GM12874 (cell line): ENCODE data around the gene CHMP6.

Experiments used
- TF ChIP-seq, protein P1 (sequence below): IDR thresholded peaks from 2 replicates; pipeline ENCODE4 v1.5.1; 2011; ENCODE audit warnings: low read depth, mild to moderate bottlenecking, control low read depth, low read length, moderate library complexity; ENCODE audit not compliant: insufficient read depth

CHMP6 gene

GRCh38 chr17:81035521-81036196 lies 44.0 kb downstream of the CHMP6 start:
- TF ChIP-seq, protein P1, sequence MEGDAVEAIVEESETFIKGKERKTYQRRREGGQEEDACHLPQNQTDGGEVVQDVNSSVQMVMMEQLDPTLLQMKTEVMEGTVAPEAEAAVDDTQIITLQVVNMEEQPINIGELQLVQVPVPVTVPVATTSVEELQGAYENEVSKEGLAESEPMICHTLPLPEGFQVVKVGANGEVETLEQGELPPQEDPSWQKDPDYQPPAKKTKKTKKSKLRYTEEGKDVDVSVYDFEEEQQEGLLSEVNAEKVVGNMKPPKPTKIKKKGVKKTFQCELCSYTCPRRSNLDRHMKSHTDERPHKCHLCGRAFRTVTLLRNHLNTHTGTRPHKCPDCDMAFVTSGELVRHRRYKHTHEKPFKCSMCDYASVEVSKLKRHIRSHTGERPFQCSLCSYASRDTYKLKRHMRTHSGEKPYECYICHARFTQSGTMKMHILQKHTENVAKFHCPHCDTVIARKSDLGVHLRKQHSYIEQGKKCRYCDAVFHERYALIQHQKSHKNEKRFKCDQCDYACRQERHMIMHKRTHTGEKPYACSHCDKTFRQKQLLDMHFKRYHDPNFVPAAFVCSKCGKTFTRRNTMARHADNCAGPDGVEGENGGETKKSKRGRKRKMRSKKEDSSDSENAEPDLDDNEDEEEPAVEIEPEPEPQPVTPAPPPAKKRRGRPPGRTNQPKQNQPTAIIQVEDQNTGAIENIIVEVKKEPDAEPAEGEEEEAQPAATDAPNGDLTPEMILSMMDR = no peak

- TF ChIP-seq, protein P1 = no peak
These were observed 44.7 kb downstream of the CHMP6 start for GRCh38 chr17:81036197-81036941.

DNA sequence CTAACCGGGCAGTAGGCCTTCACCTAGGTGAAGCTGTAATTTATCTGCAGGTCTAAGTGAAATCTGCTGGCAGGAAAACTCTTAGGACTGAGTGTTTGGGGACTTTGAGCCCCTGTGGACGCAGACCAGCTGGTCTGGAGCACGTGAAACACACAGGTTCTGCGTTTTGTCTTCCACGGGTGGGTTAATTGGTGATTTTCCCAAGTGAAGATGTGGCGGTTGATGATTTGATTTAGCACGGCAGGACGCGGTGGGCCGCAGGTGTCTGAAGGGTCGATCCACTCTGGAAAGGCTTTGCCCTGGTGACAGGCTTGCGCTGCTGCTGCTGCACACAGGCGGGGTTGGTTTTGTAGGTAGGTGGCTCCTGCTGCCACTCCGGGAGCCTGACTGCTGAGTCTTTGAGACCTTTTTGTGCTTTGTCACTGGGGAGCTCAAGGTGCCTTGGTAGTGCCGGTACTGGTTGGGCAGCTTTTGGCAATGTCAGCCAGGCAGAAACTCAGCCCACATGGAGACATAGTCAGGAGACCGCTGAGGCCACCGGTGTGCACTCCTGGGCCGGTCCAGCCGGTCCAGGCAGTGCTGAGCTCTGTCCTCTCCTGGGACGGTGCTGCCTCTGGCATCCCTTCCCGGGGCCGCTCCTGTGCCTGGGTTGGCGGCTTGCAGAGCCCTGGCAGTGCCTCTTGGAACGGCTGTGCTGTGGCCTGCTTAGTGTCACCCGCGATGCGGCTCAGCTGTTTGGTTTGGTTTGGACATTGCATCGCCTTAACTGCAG lies 45.6 kb downstream of the CHMP6 start:
- TF ChIP-seq, protein P1 = no peak

- TF ChIP-seq, protein P1 = no peak
These were observed 46.4 kb downstream of the CHMP6 start for GRCh38 chr17:81037798-81038733.

- TF ChIP-seq, protein P1 = no peak
These were observed 47.5 kb downstream of the CHMP6 start for GRCh38 chr17:81039096-81039495.

DNA sequence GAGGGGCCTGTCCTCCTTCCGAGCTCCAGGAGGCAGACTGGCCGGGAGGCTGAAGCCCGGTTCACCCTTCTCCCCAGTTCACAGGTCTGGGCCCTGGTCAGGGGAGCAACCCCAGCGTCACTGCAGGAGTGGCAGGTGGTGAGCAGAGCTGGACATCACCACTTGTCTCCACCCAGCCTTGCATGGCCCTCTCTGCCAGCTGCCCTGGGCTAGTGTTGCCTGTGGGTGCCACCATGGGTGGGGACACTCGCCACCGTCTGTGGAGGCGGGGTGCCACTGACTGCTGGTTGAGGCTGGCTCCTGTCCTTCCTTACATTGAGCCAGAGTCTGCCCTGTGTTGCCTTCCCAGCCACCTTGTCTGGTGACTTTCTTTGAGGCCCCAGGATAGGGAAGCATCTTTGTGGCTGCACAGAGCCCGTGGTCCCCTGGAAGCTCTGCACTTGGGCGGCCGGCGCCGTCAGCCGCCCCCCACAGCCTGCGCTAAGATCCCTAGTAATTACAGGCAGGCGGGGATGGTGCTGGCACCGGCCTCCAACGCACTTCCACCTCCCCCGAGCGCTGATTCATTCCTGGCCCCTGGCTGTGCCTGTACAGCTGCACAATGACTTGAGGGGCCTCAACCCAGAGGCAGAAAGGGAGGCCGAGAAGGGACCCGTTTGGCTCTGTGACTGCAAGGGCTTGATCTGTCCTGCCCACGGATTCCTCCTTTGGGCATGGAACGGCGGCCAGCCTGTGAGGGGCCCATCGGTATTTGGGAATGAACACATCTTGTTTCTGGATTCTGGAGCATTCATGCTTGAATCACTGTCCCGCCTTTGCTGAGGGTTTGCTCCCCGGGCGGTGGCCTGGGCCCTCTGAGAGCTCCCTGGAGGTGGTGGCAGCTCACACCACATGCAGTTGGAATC lies 48.5 kb downstream of the CHMP6 start:
- TF ChIP-seq, protein P1 = no peak
